Right ventricle myocardium superior (tissue), 1 donor: ENCODE data around the gene EBI3. TPM values are rescaled to one million over a fixed set of nuclear protein-coding genes. Genes with fewer than 3 reads are reported as not detected.
A peak's percentile ranks its signal among the peaks of the same experiment; 100 is the strongest.
"Not testable (repeated sequence)": the region's sequence is repeated elsewhere in the genome, so short reads cannot be mapped to it uniquely, and the experiment has no call there.

Experiments used
- ATAC-seq: fragments of 200-7000 bp; cut with Tn5 transposase; one replicate; pipeline ENCODE4 v1.9.1; 2020; ENCODE audit warnings: mild to moderate bottlenecking; ENCODE audit not compliant: poor library complexity
- DNase-seq: peaks from one replicate; pipeline ENCODE4 v3.0.0-alpha.2; 2020
- intact Hi-C: fragments of 100-400 bp; cut with DNase I; formaldehyde crosslinking; loops from one replicate; pipeline ENCODE4 v1.11.2; 2022
- total RNA-seq: library from RNA; stranded (reverse); fragmentation: NEBNext Ultra II Directional; extraction: Animal tissue kit (Norgen Biotek cat#: 25700); gene quantifications from one replicate; pipeline ENCODE4 v1.2.1, GENCODE V29; 2021
- donor health status: DM: no; HTN: yes; CAD: no; lungs with severe emphysema.

EBI3 gene
- total RNA-seq, 1 donor from 2014 or later = 0.51 TPM

GRCh38 chr19:4228765-4229178, 551 bp upstream of the EBI3 start:
- ATAC-seq = no peak
- DNase-seq = no peak
- intact Hi-C loops = no loop called here

GRCh38 chr19:4230237-4230636, 914 bp downstream of the EBI3 start:
- not testable (repeated sequence) for DNase-seq

DNA sequence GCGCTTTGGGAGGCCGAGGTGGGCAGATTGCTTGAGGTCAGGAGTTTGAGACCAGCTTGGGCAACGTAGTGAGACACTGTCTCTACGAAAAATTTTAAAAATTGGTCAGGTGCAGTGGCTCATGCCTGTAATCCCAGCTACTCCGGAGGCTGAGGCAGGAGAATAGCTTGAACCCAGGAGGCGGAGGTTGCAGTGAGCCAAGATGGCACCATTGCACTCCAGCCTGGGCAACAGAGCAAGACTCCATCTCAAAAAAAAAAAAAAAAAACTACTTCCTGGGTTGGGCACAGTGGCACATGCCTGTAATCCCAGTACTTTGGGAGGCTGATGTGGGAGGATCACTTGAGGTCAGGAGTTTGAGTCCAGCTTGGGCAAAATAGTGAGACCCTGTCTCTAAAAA, 2.2 kb downstream of the EBI3 start:
- ATAC-seq, intact Hi-C loops, DNase-seq: not testable (repeated sequence)

More at GRCh38 chr19:4230237-4230636, 914 bp downstream of the EBI3 start:
- intact Hi-C loops, ATAC-seq: not testable (repeated sequence)

DNA sequence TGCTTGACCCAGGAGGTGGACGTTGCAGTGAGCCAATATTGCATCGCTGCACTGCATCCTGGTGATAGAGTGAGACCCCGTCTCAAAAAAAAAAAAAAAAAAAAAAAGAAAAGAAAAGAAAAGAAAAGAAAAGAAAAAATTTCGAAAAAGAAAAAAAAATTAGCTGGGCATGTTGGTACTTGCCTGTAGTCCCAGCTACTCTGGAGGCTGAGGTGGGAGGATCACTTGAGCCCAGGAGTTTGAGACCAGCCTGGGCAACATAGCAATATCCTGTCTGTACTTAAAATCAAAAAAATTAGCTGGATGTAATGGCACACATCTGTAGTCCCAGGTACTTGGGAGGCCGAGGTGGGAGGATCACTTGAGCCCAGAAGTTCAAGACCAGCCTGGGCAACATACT, 2.8 kb downstream of the EBI3 start:
- DNase-seq, intact Hi-C loops, ATAC-seq: not testable (repeated sequence)

DNA sequence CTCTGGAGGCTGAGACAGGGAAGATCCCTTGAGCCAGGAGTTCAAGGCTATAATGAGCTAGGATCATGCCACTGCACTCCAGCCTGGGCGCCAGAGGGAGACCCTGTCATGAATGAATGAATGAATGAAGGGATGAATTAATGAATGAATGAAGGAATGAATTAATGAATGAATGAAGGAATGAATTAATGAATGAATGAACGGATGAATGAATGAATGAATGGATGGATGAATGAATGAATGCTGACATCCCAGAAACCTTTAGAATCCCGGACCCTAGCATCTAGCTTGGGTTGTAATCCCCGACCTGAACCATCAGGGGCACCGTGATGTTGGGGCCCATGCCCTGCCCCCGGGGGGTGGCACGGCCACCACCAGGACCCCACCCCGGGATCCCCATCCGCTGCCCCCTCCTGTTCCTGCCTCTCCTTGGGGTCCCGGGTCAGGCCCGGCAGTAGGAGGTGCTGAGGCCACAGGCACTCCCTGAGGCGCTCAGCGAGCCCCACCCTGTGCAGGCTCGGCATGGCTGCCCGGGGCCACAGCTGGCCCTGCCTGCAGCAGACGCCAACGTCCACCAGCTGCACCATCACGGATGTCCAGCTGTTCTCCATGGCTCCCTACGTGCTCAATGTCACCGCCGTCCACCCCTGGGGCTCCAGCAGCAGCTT, 3.4 kb downstream of the EBI3 start:
- ATAC-seq (peak; percentile 13), DNase-seq (no peak)
- intact Hi-C loops = no loop called here

- DNase-seq (peak; percentile 65), ATAC-seq (peak; percentile 50)
- intact Hi-C loops = no loop called here
Observed at GRCh38 chr19:4233282-4233853, 4.0 kb downstream of the EBI3 start.

DNA sequence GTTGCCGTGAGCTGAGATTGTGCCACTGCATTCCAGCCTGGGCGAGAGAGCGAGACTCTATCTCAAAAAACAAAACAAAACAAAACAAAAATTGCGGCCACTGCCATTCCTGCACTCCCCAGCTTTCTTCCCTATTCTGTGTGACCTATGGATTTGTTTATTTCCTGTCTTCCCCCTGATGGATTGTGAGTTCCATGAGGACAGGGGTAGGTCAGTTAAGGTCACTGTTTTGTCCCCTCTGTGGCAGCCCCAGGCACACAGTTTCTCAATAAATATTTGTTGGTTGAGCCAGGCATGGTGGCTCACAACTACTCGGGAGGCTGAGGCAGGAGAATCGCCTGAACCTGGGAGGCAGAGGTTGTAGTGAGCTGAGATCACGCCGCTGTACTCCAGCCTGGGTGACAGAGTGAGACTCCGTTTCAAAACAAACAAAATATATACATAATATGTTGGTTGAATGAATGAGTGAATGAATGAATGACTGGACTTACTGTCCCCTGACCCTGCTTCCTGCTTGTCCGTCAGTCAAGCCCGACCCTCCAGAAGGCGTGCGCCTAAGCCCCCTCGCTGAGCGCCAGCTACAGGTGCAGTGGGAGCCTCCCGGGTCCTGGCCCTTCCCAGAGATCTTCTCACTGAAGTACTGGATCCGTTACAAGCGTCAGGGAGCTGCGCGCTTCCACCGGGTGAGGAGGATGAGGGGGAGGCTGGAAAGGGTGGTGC, 5.0 kb downstream of the EBI3 start:
- no peak for DNase-seq
- intact Hi-C loops = no loop called here
- no peak for ATAC-seq

DNA sequence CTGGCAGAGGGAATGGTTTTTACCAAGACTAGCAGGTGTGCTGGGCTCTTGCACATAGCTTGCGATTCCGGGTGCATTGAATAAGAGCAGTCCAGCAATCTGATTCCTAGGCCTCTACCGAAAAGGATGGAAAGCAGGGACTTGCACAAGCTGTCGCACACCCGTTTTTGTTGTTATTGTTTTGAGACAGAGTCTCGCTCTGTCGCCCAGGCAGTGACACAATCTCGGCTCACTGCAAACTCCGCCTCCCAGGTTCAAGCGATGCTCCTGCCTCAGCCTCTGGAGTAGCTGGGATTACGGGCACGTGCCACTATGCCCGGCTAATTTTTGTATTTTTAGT, 5.5 kb downstream of the EBI3 start:
- no peak for ATAC-seq
- no peak for DNase-seq
- intact Hi-C loops = no loop called here

DNA sequence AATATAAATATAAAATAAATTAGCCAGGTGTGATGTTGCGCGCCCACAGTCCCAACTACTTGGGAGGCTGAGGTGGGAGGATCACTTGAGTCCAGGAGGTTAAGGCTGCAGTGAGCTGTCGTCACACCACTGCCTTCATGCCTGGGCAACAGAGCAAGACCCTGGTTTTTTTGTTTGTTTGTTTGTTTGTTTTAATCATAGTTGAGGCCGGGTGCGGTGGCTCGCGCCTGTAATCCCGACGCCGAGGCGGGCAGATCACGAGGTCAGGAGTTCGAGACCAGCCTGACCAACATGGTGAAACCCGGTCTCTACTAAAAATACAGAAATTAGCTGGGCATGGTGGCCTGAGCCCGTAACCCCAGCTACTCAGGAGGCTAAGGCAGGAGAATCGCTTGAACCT, 8.2 kb downstream of the EBI3 start:
- DNase-seq, intact Hi-C loops, ATAC-seq: not testable (repeated sequence)

GRCh38 chr19:4238831-4239230, 9.5 kb downstream of the EBI3 start:
- ATAC-seq = no peak
- no peak for DNase-seq
- intact Hi-C loops = no loop called here

DNA sequence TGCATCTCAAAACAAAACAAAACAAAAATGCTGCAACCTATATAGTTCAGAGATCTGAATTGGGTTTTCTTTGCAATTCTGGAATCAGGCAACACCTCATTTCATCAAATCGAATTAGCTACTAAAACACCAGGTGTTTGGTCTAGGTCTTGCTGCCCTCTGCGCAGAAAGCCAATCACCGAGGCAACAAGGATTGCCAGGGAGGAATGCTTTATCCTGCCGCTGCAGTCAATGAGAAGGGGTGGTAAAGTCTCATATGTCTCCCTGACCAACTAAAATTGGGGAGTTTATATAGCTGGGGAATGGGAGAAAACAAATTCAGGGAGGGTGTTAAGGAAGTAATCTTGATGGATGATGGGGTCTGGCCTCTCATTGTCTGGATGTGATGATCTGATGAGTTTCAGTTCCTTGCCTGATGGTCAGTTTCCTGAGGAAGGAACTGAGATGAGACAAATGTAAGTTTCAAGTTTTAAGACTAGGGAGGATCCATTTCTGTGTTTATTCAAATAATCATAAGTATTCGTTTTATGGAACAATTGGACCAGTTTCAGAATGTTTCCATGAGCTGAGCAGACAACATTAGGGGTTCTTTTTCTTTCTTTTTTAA, 12.6 kb downstream of the EBI3 start:
- intact Hi-C loops = no loop called here
- no peak for ATAC-seq
- DNase-seq = no peak

- ATAC-seq, DNase-seq, intact Hi-C loops: not testable (repeated sequence)
Observed at GRCh38 chr19:4245938-4246337, 16.6 kb downstream of the EBI3 start.

DNA sequence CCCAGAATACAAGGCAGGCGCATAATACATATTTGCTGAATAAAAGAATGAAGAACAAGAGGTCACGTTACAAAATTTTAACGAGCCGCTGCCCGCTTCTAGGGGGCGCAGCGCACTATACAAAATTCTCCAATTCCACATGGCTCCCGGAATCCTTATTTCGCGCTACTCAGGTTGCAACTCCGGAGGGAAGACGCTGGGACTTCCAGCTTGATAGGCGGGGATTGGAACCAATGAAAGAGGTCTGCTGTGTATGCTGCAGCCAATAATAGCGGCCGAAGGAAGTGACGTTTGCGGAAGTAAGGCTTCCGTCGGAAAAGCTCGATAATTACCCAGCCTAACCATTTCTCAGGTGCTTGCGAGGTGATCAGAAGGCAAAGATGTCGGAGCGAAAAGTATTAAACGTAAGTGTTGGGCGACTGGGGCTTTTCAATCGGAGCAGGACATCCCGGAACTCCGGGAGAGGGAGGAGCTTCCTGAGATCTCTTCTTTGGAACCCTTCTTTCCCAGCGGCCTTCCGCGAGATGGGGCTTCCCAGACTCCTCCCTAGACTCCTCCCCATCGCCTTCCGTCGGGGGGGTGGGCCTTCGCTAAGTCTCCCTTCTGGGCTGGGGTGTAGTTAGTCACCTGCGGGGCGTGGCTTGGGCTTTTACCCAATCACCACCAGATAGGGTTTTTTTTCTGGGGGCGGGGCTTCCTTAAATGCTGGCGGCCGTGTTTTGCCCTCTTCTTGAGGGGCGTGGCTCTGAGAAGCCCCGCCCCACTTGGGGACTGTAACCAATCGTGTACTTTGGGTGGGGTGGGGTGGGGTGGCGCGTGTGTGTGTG, 17.7 kb downstream of the EBI3 start, which contains the start of gene YJU2:
TSS of gene YJU2 (plus strand) at position 314 of the 827 bp plus-strand sequence. CDS start at position 381, 67 bp downstream.
- DNase-seq (peak; percentile 99), ATAC-seq (peak; percentile 99)
- intact Hi-C loops = no loop called here

- ATAC-seq (no peak), DNase-seq (no peak)
- intact Hi-C loops = no loop called here
Observed at GRCh38 chr19:4256563-4256962, 27.2 kb downstream of the EBI3 start.

DNA sequence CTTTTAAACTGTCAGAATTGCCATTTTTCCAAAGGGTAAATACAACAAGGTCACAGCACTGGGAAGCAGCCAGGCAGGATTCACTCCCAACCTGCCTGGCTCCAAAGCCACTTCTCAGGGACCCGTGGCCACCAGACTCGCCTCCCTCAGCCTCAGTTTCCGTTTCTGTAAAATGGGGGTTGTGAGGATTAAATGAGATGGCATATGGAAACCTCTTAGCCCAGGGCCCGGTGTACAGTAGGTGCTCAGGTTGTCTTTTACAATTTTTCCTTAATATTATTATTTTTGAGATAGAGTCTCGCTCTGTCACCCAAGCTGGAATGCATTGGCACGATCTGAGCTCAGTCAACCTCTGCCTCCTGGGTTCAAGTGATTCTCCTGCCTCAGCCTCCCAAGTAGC, 27.7 kb downstream of the EBI3 start:
- no peak for DNase-seq
- intact Hi-C loops = no loop called here
- no peak for ATAC-seq

- DNase-seq = no peak
- no peak for ATAC-seq
- intact Hi-C loops = no loop called here
Observed at GRCh38 chr19:4258181-4258580, 28.9 kb downstream of the EBI3 start.

- DNase-seq = no peak
- intact Hi-C loops = loop anchor here (10.0 kb wide), 1 partner anchor 144 kb away; the partner anchor contains the start of genes CHAF1A and SH3GL1
- no peak for ATAC-seq
Observed at GRCh38 chr19:4260613-4261191, 31.4 kb downstream of the EBI3 start.

DNA sequence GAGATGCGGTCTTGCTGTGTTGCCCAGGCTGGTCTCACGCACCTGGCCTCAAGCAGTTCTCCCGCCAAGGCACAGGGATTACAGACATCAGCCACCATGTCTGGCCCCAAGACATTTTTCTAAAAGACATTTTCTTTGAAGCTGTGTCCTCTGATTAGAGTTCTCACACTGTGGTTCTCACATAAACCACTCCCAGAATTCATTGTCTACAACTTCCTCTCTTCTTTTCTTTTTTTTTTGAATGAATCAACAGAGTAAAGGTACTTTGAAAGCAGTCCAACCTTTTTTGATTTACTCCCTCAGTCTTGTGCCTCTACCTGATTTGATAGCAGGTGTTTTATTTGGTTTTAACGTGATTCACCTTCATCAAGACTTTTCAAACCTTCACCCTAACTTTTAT, 35.5 kb downstream of the EBI3 start:
- no peak for ATAC-seq
- intact Hi-C loops = loop anchor here (10.0 kb wide), 1 partner anchor 140 kb away; the partner anchor contains the start of genes CHAF1A and SH3GL1
- no peak for DNase-seq
